HL-60 (cell line): ENCODE measurements around the gene BMPER.

Experiments
- DNase-seq, 2 experiments: peaks; one replicate each; pipeline ENCODE4 v3.0.0-alpha.2; 2010 to 2020; ENCODE audit warnings: low read depth in 1 of 2, low spot score in 1 of 2
- H3K27ac ChIP-seq: fragments of 250-450 bp; sonication (Bioruptor Pico); replicated peaks from 2 replicates; pipeline ENCODE4 v1.5.1; 2020; ENCODE audit warnings: mild to moderate bottlenecking, moderate library complexity
- H3K27me3 ChIP-seq: fragments of 250-450 bp; sonication (Bioruptor Pico); 2 replicates; pipeline ENCODE4 v1.5.1; 2021; ENCODE audit warnings: mild to moderate bottlenecking, moderate library complexity; ENCODE audit not compliant: insufficient read depth, poor library complexity, severe bottlenecking
- H3K4me3 ChIP-seq: replicated peaks from 2 replicates; pipeline ENCODE4 v1.5.1; 2011; ENCODE audit warnings: mild to moderate bottlenecking, control low read depth, low read length; ENCODE audit not compliant: insufficient read depth
- GABPA ChIP-seq: IDR thresholded peaks from 2 replicates; pipeline ENCODE4 v1.6.1; 2012; ENCODE audit warnings: low read depth
- POLR2AphosphoS5 ChIP-seq: IDR thresholded peaks from 2 replicates; pipeline ENCODE4 v1.6.1; 2012; ENCODE audit warnings: low read depth
- REST ChIP-seq: IDR thresholded peaks from 2 replicates; pipeline ENCODE4 v1.6.1; 2012; ENCODE audit warnings: low read depth; ENCODE audit not compliant: insufficient replicate concordance
- SPI1 ChIP-seq: IDR thresholded peaks from 2 replicates; pipeline ENCODE4 v1.6.1; 2012; ENCODE audit warnings: low read depth, mild to moderate bottlenecking, borderline replicate concordance
- TF ChIP-seq, protein P1 (sequence below): IDR thresholded peaks from one replicate; pipeline ENCODE4 v1.5.1; 2011; ENCODE audit warnings: low read length, control low read depth, inconsistent platforms; ENCODE audit not compliant: insufficient read depth

The BMPER gene

DNA sequence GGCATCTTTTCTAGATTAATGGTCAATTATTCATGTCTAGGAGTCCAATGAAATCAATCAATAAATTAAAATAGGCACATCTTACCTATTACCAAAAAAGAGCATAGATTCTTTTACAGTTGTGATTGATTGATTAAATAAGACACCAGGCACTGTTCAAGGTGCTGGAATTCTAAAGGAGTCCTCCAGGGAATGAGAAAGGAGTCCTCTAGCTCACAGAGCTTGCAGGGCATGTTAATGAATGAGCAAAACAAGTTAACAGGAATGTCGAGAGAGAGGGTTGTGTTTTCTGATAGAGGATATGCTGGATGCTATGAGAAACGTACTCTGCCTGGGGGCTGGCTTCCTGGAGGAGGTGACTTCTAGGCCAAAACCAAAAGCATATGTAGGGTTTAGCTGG is 191.4 kb downstream of the BMPER start:
- no peak overlapping the region for H3K27ac ChIP-seq
- no peak for DNase-seq
- H3K4me3 ChIP-seq = no peak overlapping the region
- TF ChIP-seq, protein P1, sequence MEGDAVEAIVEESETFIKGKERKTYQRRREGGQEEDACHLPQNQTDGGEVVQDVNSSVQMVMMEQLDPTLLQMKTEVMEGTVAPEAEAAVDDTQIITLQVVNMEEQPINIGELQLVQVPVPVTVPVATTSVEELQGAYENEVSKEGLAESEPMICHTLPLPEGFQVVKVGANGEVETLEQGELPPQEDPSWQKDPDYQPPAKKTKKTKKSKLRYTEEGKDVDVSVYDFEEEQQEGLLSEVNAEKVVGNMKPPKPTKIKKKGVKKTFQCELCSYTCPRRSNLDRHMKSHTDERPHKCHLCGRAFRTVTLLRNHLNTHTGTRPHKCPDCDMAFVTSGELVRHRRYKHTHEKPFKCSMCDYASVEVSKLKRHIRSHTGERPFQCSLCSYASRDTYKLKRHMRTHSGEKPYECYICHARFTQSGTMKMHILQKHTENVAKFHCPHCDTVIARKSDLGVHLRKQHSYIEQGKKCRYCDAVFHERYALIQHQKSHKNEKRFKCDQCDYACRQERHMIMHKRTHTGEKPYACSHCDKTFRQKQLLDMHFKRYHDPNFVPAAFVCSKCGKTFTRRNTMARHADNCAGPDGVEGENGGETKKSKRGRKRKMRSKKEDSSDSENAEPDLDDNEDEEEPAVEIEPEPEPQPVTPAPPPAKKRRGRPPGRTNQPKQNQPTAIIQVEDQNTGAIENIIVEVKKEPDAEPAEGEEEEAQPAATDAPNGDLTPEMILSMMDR = no peak
- TF ChIP-seq SPI1 (no peak), POLR2AphosphoS5 (no peak), REST (no peak), GABPA (no peak)
- H3K27me3 ChIP-seq = no peaks in the 10 kb centered on the region

DNA sequence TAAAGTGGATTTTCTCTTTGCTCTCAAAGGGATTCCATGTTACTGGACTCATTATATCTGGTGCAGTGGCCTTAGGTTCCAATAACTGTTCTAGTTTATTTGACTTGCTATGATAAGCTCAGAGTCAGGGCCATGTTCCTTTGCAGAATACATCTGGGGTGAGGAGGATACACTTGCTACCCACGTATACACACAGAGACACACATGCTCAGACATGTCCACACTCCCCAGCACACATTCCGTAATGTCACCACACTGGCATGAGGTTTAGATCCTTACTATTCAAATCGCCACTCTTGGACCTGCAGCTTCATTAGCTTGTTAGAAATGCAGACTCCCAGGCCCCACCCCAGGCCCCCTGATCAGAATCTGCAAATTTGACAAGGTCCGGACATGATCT is 195.3 kb downstream of the BMPER start:
- Histone ChIP-seq H3K27me3 (no peaks in the 10 kb centered on the region), H3K27ac (no peak overlapping the region), H3K4me3 (no peak overlapping the region)
- no peak for DNase-seq
- TF ChIP-seq SPI1 (no peak), REST (no peak), POLR2AphosphoS5 (no peak), GABPA (no peak)
- TF ChIP-seq, protein P1 = no peak

DNA sequence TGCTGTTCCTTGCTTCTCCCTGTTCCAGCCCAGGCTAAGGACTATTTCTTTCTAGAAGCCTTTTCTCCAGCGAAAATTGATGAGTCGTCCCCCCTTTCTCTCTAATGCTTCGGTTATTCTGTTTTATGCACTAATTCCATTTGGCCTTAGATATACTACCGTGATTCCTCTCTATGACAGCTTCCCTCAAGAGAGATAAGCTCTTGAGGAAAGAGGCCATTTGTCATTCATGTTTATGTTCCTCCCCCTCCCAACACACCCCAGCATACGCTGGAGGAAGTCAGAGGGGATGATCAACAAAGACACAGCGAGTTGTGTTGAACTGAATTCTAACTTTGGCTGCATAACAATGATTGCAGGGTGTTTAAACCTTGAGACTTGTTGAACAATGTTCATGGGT is 198.8 kb downstream of the BMPER start:
- no peak for DNase-seq
- H3K4me3 ChIP-seq = no peak overlapping the region
- no peaks in the 10 kb centered on the region for H3K27me3 ChIP-seq
- no peak overlapping the region for H3K27ac ChIP-seq
- no peak for TF ChIP-seq POLR2AphosphoS5
- no peak for TF ChIP-seq GABPA
- TF ChIP-seq REST = no peak
- no peak for TF ChIP-seq SPI1
- TF ChIP-seq, protein P1 = no peak
